ENCODE measurements around the gene NFKBIB.
A peak's percentile ranks its signal among the peaks of the same experiment; 100 is the strongest.

The NFKBIB gene

DNA sequence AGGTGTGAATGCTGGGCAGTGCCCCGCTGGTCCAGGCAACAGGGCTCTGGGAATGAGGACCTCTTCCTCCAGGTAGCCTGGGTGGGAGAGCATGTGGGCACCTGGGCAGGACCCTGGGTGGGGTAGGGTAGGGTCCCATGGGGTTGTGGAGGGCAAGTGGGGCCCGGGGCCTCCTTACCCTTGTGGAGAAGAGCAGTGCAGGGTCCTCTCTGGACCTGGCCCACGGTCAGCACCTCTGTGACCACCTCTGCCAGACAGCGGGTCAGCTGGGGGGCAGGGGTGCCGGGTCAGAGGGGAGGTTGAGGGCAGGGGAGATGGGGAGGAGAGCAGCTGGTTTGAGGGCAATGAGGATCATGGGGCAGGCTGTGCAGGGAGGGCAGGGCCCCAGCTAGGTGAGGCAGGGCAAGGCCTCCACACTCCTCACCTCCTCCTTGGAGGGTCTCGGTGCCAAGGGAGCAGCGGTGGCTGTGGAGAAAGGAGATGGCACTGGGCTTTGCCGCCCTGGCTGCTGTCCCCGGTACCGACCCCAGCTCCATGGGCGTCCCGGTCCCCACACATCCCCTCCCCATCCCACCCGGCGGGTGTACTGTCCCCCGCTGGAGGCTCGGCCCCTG lies 11.7 kb downstream of the NFKBIB start:
- TF ChIP-seq, protein P1, sequence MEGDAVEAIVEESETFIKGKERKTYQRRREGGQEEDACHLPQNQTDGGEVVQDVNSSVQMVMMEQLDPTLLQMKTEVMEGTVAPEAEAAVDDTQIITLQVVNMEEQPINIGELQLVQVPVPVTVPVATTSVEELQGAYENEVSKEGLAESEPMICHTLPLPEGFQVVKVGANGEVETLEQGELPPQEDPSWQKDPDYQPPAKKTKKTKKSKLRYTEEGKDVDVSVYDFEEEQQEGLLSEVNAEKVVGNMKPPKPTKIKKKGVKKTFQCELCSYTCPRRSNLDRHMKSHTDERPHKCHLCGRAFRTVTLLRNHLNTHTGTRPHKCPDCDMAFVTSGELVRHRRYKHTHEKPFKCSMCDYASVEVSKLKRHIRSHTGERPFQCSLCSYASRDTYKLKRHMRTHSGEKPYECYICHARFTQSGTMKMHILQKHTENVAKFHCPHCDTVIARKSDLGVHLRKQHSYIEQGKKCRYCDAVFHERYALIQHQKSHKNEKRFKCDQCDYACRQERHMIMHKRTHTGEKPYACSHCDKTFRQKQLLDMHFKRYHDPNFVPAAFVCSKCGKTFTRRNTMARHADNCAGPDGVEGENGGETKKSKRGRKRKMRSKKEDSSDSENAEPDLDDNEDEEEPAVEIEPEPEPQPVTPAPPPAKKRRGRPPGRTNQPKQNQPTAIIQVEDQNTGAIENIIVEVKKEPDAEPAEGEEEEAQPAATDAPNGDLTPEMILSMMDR (IDR thresholded peaks at IDR 0.05; ENCODE audit: low read depth, low read length) = no peak
- no peak overlapping the region for H3K4me3 ChIP-seq (ENCODE audit: low read depth, low read length)
- in situ Hi-C loops (cut with HindIII; ENCODE audit: low sequenced_read_pairs) = no loop called here
- DNase-seq (ENCODE audit: low read depth, low spot score) = no peak

DNA sequence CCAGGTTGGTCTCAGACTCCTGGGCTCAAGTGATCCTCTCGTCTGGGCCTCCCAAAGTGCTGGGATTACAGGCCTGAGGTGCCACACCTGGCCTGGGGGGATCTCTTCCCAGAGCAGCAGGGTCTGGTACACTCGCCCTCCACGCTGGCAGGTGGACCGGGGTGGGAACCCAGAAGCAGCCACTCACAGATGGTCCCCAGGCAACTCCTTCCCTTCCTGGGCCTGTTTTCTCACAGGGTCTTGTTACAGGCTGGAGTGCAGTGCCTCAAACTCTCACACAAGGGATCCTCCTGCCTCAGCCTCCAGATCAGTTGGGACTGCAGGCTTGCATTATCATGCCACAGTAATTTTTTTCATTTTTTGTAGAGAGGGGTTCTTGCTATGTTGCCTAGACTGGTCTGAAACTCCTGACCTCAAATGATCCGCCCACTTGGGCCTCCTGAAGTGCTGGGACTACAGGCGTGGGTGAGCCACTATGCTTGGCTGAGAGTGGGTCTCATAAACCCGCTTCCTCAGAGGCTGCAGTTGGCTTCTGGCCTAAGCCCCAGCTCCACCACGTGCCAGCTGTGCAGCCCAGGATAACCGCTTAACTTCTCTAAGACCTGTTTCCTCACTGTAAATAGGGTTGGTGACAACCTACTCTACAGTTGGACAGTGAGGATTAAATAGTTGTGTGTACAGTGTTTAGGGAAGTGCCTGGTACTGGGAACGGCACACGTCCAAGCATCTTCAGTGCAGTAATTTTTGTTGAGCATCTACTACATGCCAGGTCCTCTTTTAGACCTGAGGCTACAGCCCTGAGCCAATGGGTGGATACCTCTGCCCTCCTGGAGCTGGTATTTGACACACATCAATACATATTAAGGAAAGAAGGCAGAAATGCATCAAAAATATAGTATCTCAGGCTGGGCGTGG lies 13.1 kb downstream of the NFKBIB start:
- TF ChIP-seq, protein P1 (IDR thresholded peaks at IDR 0.05; ENCODE audit: low read depth, low read length) = no peak
- H3K4me3 ChIP-seq (ENCODE audit: low read depth, low read length) = no peak overlapping the region
- no peak for DNase-seq (ENCODE audit: low read depth, low spot score)
- in situ Hi-C loops (cut with HindIII; ENCODE audit: low sequenced_read_pairs) = no loop called here

DNA sequence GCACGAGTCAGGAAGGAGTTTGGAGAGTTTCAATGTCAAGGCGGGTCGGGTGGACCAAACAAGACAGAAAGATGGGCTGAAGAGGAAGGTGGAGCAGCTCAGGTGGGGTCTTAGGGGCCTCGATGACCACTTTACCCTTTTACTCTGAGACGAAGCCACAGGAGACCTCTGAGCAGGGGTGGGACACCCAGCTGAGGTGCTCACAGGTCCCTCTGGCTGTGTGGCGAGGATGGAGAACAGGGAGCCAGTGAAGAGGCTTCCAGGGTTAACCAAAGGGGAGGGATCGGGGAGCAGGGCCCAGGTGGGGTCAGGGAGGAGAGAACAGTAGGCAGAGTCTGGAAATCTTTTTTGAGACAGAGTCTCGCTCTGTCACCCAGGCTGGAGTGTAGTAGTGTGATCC lies 14.2 kb downstream of the NFKBIB start:
- DNase-seq (ENCODE audit: low read depth, low spot score) = no peak
- in situ Hi-C loops (cut with HindIII; ENCODE audit: low sequenced_read_pairs) = no loop called here
- TF ChIP-seq, protein P1 (IDR thresholded peaks at IDR 0.05; ENCODE audit: low read depth, low read length) = no peak
- no peak overlapping the region for H3K4me3 ChIP-seq (ENCODE audit: low read depth, low read length)

DNA sequence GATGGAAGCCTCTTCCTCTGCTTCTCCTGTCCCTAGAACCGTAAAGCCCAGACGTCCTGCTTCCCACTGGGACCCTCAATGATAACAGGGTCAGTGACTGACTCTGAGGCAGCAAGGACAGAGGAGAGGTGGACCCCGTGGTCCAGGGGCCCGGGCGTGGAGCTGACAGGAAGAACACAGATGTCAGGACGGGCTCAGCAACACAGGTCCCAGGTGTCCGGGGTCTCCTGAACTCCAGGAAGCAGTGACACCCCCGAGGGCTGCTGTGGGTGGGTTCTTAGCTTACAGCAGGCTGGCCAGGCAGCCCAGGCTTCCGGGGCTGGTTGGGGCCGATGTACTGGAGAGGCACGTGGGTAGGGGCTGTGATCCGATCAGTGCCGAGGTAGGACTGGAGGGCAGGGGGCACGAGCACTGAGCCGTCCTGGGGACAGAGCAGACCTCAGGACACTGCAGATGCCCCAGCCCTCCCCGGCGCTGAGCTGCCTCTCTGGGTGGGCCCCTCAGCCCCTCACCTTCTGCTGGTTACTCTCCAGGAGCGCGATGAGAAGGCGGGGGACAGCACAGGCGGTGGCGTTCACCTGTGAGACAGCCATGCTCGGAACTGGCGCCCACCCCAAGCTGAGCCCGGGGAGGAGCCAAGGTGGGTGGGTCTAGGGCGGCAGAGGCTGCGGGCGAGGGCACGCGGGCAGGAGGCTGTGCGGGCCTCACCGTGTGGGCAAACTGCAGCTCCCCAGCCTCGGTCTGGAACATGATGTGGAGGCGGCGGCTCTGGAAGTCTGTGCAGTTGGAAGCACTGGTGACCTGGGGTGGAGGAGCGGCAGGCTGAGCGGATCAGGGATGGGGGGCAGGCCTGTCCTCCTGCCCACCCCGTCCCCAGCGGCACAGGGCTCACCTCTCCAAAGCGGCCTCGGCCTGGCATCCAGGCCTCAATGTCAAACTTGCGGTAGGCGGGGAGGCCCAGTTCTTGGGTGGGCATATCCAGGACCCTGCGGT lies 15.9 kb downstream of the NFKBIB start:
- TF ChIP-seq, protein P1 (IDR thresholded peaks at IDR 0.05; ENCODE audit: low read depth, low read length) = no peak
- H3K4me3 ChIP-seq (ENCODE audit: low read depth, low read length) = no peak overlapping the region
- no peak for DNase-seq (ENCODE audit: low read depth, low spot score)
- in situ Hi-C loops (cut with HindIII; ENCODE audit: low sequenced_read_pairs) = no loop called here

DNA sequence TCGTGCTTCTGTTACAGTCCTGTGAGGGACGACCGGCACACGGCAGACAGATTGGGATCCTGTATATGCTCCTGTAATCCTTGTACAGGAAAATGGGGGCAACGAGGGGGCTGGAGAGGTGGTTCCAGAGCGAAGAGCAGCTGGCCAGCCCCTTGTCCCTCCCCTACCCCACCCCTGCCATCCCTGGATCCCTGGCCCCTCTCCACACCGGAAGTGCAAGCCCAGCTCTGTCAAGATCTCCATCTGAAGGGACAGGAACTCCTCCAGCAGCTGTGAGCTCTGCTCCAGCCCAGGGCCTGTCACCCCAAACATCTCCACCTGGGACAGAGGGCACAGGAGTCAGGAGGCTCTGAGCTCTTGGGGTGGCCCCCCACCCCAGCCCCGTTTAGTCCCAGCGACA lies 17.7 kb downstream of the NFKBIB start:
- DNase-seq (ENCODE audit: low read depth, low spot score) = no peak
- in situ Hi-C loops (cut with HindIII; ENCODE audit: low sequenced_read_pairs) = no loop called here
- H3K4me3 ChIP-seq (ENCODE audit: low read depth, low read length) = no peak overlapping the region
- TF ChIP-seq, protein P1 (IDR thresholded peaks at IDR 0.05; ENCODE audit: low read depth, low read length) = no peak

DNA sequence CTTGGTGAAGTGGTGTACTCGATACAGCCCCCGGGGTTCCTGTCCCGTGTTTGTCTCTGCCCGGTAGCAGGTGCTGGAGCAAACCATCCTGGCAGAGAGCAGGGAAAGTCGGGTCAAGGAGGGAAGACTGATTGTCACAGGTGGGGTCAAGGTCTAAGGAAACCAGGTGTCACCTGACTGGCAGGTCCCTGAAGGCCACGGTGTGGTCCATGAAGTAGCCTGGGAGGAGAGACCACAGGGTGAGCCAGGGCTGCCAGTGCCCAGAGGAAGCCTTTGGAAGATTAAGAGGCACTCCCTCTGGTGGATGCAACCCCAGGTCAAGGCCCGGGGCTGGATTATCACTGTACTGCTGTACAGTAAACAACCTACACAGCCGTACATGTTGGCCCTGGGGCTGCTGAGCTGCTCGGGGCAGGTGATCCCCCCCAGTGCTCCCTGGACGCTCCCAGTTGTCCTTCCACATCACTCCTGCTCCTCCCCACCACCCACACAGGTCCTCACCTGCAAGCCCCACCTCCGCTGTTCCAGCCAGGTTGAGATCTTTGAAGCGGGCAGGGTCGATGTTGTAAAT lies 18.2 kb downstream of the NFKBIB start:
- no peak for DNase-seq (ENCODE audit: low read depth, low spot score)
- H3K4me3 ChIP-seq (ENCODE audit: low read depth, low read length) = no peak overlapping the region
- TF ChIP-seq, protein P1 (IDR thresholded peaks at IDR 0.05; ENCODE audit: low read depth, low read length) = peak; percentile 16
- in situ Hi-C loops (cut with HindIII; ENCODE audit: low sequenced_read_pairs) = no loop called here

Measured in astrocyte of the spinal cord (primary cell).